Activated T-cell treated with anti-CD3 and anti-CD28 coated beads, Interleukin-2, amount 50 U/mL, for 72 hours (primary cell): ENCODE measurements around the gene PCK1. TPM values are rescaled to one million over a fixed set of nuclear protein-coding genes. Genes with fewer than 3 reads are reported as not detected.

ENCODE experiments used
- ATAC-seq, 2 donors: fragments of 150-1000 bp; cut with Tn5 transposase; replicated peaks in 1 of 2; 2 replicates each; pipeline ENCODE4 v1.10.0; 2021; ENCODE audit warnings: moderate library complexity in 2 of 2, mild to moderate bottlenecking in 1 of 2
- DNase-seq, 2 donors: peaks; one replicate each; pipeline ENCODE4 v3.0.0; 2021 to 2022; ENCODE audit warnings: mixed read lengths in 1 of 2
- H3K27ac Mint-ChIP-seq: one replicate; pipeline ENCODE4 v1.8.0; 2022; ENCODE audit warnings: mild to moderate bottlenecking, moderate library complexity, mixed read lengths
- H3K27me3 Mint-ChIP-seq: one replicate; pipeline ENCODE4 v1.8.0; 2022; ENCODE audit warnings: low read depth, mixed read lengths
- H3K36me3 Mint-ChIP-seq, 2 donors: one replicate each; pipeline ENCODE4 v1.8.0; 2022; ENCODE audit warnings: mixed read lengths in 2 of 2, mild to moderate bottlenecking in 1 of 2; ENCODE audit not compliant: insufficient read depth in 2 of 2
- H3K4me1 Mint-ChIP-seq: one replicate; pipeline ENCODE4 v1.8.0; 2022; ENCODE audit warnings: low read depth, mixed read lengths
- H3K4me3 Mint-ChIP-seq, 2 donors: one replicate each; pipeline ENCODE4 v1.8.0; 2022; ENCODE audit warnings: mild to moderate bottlenecking in 2 of 2, mixed read lengths in 2 of 2, moderate library complexity in 2 of 2
- H3K9me3 Mint-ChIP-seq, 2 donors: one replicate each; pipeline ENCODE4 v1.8.0; 2022; ENCODE audit warnings: mixed read lengths in 2 of 2
- total RNA-seq, 2 donors: library from RNA; stranded (reverse); gene quantifications; one replicate each; pipeline ENCODE4 v1.2.3, GENCODE V29; 2022

Gene PCK1
- total RNA-seq, 2 donors from 2014 or later = not detected

DNA sequence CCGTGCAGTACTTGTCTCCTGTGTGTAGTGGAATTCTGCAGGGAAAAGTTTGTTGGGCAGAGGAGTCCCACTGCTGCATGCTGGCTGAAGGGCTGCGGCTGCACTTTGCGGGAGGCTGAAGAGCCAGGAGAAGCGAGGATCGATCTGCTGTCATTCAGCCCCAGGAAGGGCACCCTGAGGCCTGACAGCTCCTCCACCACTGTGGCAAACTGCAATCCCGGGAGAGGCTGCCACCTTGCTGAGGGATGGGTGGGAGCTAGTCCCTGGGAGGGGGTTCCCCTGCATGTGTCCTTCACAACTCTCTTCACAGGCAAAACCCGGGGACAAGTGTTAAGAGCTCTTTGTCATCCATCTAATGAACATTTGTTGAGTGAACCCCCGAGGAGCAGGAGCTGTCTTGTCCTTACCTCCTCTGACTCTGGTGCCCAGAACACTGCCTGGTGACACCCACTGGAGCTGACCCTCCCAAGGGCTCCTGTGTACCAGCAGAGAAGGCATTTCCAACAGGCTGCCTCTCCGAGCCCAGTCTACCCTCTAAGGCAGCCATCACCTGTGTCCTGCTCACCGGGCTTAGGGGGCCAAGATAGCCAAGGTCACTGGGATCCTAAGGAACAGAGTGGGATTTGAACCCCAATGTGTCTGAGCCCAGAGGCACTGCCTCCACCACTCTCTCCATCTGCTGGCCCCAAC lies 17.7 kb downstream of the PCK1 start:
- no peak overlapping the region for H3K27ac Mint-ChIP-seq
- peaks cover 42% of the 10 kb centered on the region for H3K27me3 Mint-ChIP-seq
- ATAC-seq = no peak
- H3K36me3 Mint-ChIP-seq = no peaks in the 10 kb centered on the region
- H3K4me1 Mint-ChIP-seq = no peaks in the 10 kb centered on the region
- DNase-seq = no peak
- no peak overlapping the region for H3K4me3 Mint-ChIP-seq
- H3K9me3 Mint-ChIP-seq = no peaks in the 10 kb centered on the region

- ATAC-seq = no peak
- Mint-ChIP-seq H3K4me1 (no peaks in the 10 kb centered on the region), H3K36me3 (no peaks in the 10 kb centered on the region), H3K9me3 (no peaks in the 10 kb centered on the region), H3K27ac (no peak overlapping the region), H3K4me3 (no peak overlapping the region), H3K27me3 (peaks cover 46% of the 10 kb centered on the region)
- no peak for DNase-seq
These were observed 18.5 kb downstream of the PCK1 start for GRCh38 chr20:57579331-57579897.

GRCh38 chr20:57579898-57580447 lies 19.1 kb downstream of the PCK1 start:
- no peak overlapping the region for H3K27ac Mint-ChIP-seq
- no peak overlapping the region for H3K4me3 Mint-ChIP-seq
- ATAC-seq = no peak
- H3K4me1 Mint-ChIP-seq = no peaks in the 10 kb centered on the region
- DNase-seq = no peak
- no peaks in the 10 kb centered on the region for H3K9me3 Mint-ChIP-seq
- H3K36me3 Mint-ChIP-seq = no peaks in the 10 kb centered on the region
- peaks cover 52% of the 10 kb centered on the region for H3K27me3 Mint-ChIP-seq

DNA sequence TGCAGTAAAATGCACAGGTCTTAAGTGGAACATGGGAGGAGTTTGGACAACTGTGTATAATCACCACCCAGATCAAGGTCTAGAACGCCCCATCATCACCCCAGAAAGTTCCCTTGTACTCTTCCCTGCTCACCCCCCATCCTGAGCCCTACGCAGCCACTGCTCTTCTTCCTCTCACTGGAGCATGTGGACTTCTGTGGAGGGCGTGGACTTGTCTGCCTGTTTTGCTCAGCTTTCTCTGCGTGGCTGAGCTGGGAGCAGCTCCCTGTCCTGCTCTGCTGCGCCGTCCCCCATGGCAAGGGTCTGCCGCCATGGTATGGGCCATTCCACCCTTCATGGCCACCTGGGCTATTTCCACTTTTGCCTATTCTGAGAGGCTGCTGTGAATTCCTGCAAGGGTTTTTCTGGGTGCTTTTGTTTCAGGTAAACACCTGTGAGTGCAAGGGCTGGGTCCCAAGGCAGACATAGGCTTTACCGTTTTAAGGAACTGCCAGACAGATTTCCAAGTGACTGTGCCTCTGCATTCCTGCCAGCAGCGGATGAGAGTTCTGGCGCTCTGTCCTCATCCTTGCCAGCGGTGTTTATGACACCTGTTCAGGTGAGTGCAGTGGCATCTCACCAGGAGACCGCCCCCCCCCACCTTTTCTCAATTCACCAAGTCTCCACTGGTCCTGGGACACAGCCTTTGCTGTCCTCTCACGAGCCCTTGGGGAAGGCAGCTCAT lies 19.7 kb downstream of the PCK1 start:
- Mint-ChIP-seq H3K36me3 (no peaks in the 10 kb centered on the region), H3K4me3 (no peak overlapping the region), H3K27ac (no peak overlapping the region), H3K9me3 (no peaks in the 10 kb centered on the region), H3K27me3 (peaks cover 58% of the 10 kb centered on the region), H3K4me1 (no peaks in the 10 kb centered on the region)
- DNase-seq (no peak), ATAC-seq (no peak)

DNA sequence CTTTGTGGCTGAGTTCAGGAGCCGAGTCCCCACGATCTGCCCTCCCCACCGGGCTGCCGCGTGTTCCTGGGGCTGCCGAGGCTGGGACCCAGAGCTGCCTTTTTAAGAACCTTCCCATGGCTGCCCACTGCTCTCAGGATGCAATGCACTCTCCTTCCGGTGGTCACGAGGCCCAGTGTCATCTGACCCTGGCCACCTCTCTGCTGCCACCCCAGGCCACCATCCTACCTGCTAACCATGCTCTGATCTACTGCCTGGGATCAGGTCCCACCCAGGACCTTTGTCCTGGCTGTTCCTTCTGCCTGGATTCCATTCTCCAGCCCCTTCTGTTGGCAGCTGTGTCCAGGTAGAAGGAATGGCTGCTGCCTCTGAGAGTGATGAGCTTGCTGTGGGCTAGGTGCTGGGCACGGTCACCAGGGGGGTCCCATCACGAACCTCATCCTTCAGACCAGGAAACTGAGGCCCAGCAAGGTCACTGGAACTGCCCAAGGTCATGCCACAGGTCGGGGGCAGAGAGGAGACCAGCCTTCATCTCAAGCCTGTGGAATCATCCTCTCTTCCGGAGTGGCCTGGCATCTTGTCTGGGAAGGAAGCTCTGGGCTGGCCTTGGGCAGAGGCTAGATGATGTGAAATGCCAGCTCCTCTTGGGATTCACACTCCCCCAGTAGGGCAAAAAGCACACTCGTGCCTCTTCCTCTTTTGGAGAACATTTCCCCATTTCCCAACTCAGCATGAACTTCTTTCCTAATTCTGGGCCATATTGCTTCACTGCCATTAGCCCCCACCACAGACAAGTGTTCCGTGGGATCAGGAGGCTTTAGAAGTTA lies 20.5 kb downstream of the PCK1 start:
- H3K9me3 Mint-ChIP-seq = no peaks in the 10 kb centered on the region

DNA sequence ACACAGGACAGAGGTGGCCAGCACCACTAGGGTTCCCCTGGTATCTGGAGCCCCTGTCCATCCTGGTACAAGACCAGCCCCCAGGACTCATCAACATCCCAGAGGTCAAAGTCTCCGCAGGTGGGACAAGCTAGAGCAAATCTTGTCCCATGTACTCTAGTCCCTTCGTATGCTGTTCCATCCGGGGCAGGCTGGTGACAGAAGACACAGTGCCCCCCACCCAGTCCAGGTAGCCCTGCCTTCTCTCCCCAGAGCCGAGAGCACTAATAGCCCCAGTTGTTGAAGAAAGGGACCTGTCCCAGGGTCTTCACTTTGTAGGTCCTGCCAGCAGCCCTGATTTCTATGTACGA lies 21.1 kb downstream of the PCK1 start:
- no peak for DNase-seq
- Mint-ChIP-seq H3K4me3 (no peak overlapping the region), H3K27ac (no peak overlapping the region), H3K27me3 (peaks cover 62% of the 10 kb centered on the region), H3K36me3 (no peaks in the 10 kb centered on the region), H3K4me1 (no peaks in the 10 kb centered on the region), H3K9me3 (no peaks in the 10 kb centered on the region)
- no peak for ATAC-seq

More for the DNA sequence above, 20.5 kb downstream of the PCK1 start:
- no peaks in the 10 kb centered on the region for H3K4me1 Mint-ChIP-seq
- no peak for ATAC-seq
- H3K36me3 Mint-ChIP-seq = no peaks in the 10 kb centered on the region
- H3K27me3 Mint-ChIP-seq = peaks cover 62% of the 10 kb centered on the region
- no peak overlapping the region for H3K4me3 Mint-ChIP-seq
- DNase-seq = no peak
- no peak overlapping the region for H3K27ac Mint-ChIP-seq

- no peak for DNase-seq
- Mint-ChIP-seq H3K9me3 (no peaks in the 10 kb centered on the region), H3K27ac (no peak overlapping the region), H3K4me3 (no peak overlapping the region), H3K27me3 (peaks cover 62% of the 10 kb centered on the region), H3K4me1 (no peaks in the 10 kb centered on the region), H3K36me3 (no peaks in the 10 kb centered on the region)
- ATAC-seq = no peak
These were observed 21.8 kb downstream of the PCK1 start for GRCh38 chr20:57582432-57583288.

- Mint-ChIP-seq H3K4me3 (no peak overlapping the region), H3K27ac (no peak overlapping the region), H3K9me3 (no peaks in the 10 kb centered on the region), H3K4me1 (no peaks in the 10 kb centered on the region), H3K27me3 (peaks cover 62% of the 10 kb centered on the region), H3K36me3 (no peaks in the 10 kb centered on the region)
- ATAC-seq = no peak
- no peak for DNase-seq
These were observed 22.7 kb downstream of the PCK1 start for GRCh38 chr20:57583289-57584257.

DNA sequence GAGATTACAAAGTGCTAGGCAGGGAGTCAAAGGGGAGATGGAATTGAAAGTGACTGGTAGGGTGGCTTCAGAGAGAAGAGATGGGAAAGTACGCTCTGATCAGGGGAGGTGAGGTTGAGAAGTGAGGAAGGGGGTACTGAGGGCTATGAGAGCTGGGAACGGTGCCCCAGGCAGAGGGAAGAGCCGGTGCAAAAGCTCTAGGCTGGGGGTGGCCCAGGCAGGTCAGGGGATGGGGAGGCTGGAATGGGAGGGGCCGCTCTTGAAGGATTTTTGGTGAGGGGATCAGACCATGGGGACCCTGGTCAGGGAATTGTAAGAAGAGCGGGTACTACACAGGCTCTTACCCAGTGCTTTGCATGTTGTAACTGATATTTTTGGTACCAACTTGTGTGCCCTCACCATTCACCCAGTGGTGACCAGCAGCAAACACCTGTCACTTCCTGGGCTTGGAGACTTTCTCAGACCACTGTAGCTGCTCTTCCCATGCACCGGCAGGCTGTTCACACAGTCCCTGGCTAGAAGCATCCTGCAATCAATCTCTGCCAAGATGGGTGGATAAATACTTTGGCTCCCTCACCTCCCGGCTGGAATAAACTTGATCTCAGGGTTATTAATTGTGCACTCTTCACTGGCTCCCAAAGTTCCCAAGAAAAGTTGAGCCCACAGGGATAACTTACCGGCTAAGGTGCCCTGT lies 24.0 kb downstream of the PCK1 start:
- no peaks in the 10 kb centered on the region for H3K36me3 Mint-ChIP-seq
- no peak overlapping the region for H3K27ac Mint-ChIP-seq
- ATAC-seq (no peak), DNase-seq (no peak)
- peaks cover 56% of the 10 kb centered on the region for H3K27me3 Mint-ChIP-seq
- H3K4me3 Mint-ChIP-seq = no peak overlapping the region
- no peaks in the 10 kb centered on the region for H3K4me1 Mint-ChIP-seq
- H3K9me3 Mint-ChIP-seq = no peaks in the 10 kb centered on the region

GRCh38 chr20:57585466-57586213 lies 24.7 kb downstream of the PCK1 start:
- ATAC-seq (no peak), DNase-seq (no peak)
- Mint-ChIP-seq H3K4me1 (no peaks in the 10 kb centered on the region), H3K27me3 (peaks cover 49% of the 10 kb centered on the region), H3K4me3 (no peak overlapping the region), H3K9me3 (no peaks in the 10 kb centered on the region), H3K36me3 (no peaks in the 10 kb centered on the region), H3K27ac (no peak overlapping the region)
